Glutamatergic neuron (in vitro differentiated cells): ENCODE results near the gene TCHP. TPM values are rescaled to one million over a fixed set of nuclear protein-coding genes. Genes with fewer than 3 reads are reported as not detected.

Experiments
- DNase-seq: peaks from one replicate; pipeline ENCODE4 v3.0.0; 2022
- H3K27ac Mint-ChIP-seq: one replicate; pipeline ENCODE4 v1.8.0; 2020; ENCODE audit warnings: mild to moderate bottlenecking, mixed read lengths, inconsistent platforms; ENCODE audit not compliant: unreplicated experiment
- H3K27me3 Mint-ChIP-seq: one replicate; pipeline ENCODE4 v1.8.0; 2020; ENCODE audit warnings: mild to moderate bottlenecking, moderate library complexity, mixed read lengths, inconsistent platforms; ENCODE audit not compliant: unreplicated experiment
- H3K36me3 Mint-ChIP-seq: one replicate; pipeline ENCODE4 v1.8.0; 2020; ENCODE audit warnings: mild to moderate bottlenecking, mixed read lengths, inconsistent platforms; ENCODE audit not compliant: unreplicated experiment
- H3K4me1 Mint-ChIP-seq: one replicate; pipeline ENCODE4 v1.8.0; 2020; ENCODE audit warnings: mild to moderate bottlenecking, low read depth, mixed read lengths, inconsistent platforms; ENCODE audit not compliant: unreplicated experiment
- H3K4me3 Mint-ChIP-seq: one replicate; pipeline ENCODE4 v1.8.0; 2020; ENCODE audit warnings: mild to moderate bottlenecking, mixed read lengths, inconsistent platforms; ENCODE audit not compliant: unreplicated experiment
- H3K9me3 Mint-ChIP-seq: one replicate; pipeline ENCODE4 v1.8.0; 2020; ENCODE audit warnings: mild to moderate bottlenecking, moderate library complexity, mixed read lengths, inconsistent platforms; ENCODE audit not compliant: unreplicated experiment
- total RNA-seq: library from RNA; stranded (reverse); fragmentation: NEBNext Ultra II Directional; extraction: Animal tissue kit (Norgen Biotek cat#: 25700); gene quantifications from one replicate; pipeline ENCODE4 v1.2.1, GENCODE V29; 2021; ENCODE audit not compliant: unreplicated experiment
- TF ChIP-seq, protein P1 (sequence below): fragments of 200-600 bp; sonication (generic); IDR thresholded peaks from one replicate; pipeline ENCODE4 v1.5.0; 2021; ENCODE audit not compliant: partially characterized antibody, unreplicated experiment

Gene TCHP
- total RNA-seq, 1 donor from 2014 or later, result 31.7 TPM

DNA sequence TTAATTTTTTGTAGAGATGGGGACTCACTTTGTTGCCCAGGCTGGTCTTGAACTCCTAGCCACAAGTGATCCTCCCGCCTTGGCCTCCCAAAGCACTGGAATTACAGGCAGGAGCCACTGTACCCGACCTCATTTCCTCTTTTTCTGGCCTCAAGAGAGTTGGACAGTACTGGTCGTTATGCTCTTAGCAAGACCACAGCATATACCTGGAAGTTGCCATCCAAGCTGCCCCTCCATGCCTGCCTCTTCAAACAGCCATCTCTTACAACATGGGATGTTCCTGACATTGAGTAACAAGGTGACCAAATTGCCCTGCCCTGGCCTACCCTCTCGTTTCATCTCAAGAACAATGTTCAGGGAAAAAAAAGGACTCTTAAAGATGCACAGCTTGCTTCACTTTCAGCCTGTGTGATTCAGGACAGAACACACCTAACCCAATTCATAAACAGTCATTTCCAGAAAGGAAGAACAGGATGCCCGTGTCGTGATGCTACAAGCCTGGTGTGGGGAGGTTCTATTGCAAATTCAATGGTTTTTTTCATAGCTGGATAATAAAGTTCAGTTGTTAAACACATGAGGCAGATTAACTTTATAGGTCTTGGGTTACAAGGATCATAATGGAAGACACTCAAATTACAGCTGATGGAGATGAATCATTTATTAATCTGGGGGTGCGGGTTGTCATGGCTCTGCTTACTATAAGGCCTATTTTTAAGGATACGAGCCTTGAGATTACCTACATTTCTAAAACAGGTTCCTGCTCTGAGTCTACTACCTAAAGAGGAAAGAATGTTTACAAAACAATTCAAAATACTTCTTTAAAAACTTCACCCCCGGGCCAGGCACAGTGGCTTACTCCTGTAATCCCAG is 31.7 kb upstream of the TCHP start:
- Mint-ChIP-seq H3K27ac (no peak overlapping the region), H3K4me3 (no peak overlapping the region), H3K9me3 (no peaks in the 10 kb centered on the region), H3K27me3 (no peaks in the 10 kb centered on the region), H3K36me3 (no peaks in the 10 kb centered on the region), H3K4me1 (peaks cover 13% of the 10 kb centered on the region)
- DNase-seq, result no peak
- TF ChIP-seq, protein P1, sequence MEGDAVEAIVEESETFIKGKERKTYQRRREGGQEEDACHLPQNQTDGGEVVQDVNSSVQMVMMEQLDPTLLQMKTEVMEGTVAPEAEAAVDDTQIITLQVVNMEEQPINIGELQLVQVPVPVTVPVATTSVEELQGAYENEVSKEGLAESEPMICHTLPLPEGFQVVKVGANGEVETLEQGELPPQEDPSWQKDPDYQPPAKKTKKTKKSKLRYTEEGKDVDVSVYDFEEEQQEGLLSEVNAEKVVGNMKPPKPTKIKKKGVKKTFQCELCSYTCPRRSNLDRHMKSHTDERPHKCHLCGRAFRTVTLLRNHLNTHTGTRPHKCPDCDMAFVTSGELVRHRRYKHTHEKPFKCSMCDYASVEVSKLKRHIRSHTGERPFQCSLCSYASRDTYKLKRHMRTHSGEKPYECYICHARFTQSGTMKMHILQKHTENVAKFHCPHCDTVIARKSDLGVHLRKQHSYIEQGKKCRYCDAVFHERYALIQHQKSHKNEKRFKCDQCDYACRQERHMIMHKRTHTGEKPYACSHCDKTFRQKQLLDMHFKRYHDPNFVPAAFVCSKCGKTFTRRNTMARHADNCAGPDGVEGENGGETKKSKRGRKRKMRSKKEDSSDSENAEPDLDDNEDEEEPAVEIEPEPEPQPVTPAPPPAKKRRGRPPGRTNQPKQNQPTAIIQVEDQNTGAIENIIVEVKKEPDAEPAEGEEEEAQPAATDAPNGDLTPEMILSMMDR, result no peak

- Mint-ChIP-seq H3K27me3 (no peaks in the 10 kb centered on the region), H3K27ac (peak overlapping the region; percentile 14), H3K36me3 (no peaks in the 10 kb centered on the region), H3K4me3 (no peak overlapping the region), H3K4me1 (peaks cover 18% of the 10 kb centered on the region), H3K9me3 (no peaks in the 10 kb centered on the region)
- no peak for DNase-seq
- TF ChIP-seq, protein P1, result no peak
Measured at GRCh38 chr12:109870648-109871047, 29.4 kb upstream of the TCHP start.

GRCh38 chr12:109871668-109872314 is 28.3 kb upstream of the TCHP start:
- Mint-ChIP-seq H3K4me3 (no peak overlapping the region), H3K36me3 (no peaks in the 10 kb centered on the region), H3K4me1 (peaks cover 18% of the 10 kb centered on the region), H3K27ac (no peak overlapping the region), H3K27me3 (no peaks in the 10 kb centered on the region), H3K9me3 (no peaks in the 10 kb centered on the region)
- DNase-seq, result no peak
- TF ChIP-seq, protein P1, result no peak

GRCh38 chr12:109873653-109874052 is 26.4 kb upstream of the TCHP start:
- TF ChIP-seq, protein P1, result no peak
- Mint-ChIP-seq H3K27me3 (peaks cover 6% of the 10 kb centered on the region), H3K36me3 (no peaks in the 10 kb centered on the region), H3K9me3 (peaks cover 9% of the 10 kb centered on the region), H3K4me3 (no peak overlapping the region), H3K4me1 (peaks cover 30% of the 10 kb centered on the region), H3K27ac (no peak overlapping the region)
- no peak for DNase-seq
